GM18517 (cell line): ENCODE data around the gene SLC12A2.

Experiments
- ATAC-seq: cut with Tn5 transposase; IDR thresholded peaks from one replicate; pipeline ENCODE4 v1.9.1; 2021; ENCODE audit warnings: mild to moderate bottlenecking, moderate library complexity; ENCODE audit not compliant: unreplicated experiment

Gene SLC12A2

DNA sequence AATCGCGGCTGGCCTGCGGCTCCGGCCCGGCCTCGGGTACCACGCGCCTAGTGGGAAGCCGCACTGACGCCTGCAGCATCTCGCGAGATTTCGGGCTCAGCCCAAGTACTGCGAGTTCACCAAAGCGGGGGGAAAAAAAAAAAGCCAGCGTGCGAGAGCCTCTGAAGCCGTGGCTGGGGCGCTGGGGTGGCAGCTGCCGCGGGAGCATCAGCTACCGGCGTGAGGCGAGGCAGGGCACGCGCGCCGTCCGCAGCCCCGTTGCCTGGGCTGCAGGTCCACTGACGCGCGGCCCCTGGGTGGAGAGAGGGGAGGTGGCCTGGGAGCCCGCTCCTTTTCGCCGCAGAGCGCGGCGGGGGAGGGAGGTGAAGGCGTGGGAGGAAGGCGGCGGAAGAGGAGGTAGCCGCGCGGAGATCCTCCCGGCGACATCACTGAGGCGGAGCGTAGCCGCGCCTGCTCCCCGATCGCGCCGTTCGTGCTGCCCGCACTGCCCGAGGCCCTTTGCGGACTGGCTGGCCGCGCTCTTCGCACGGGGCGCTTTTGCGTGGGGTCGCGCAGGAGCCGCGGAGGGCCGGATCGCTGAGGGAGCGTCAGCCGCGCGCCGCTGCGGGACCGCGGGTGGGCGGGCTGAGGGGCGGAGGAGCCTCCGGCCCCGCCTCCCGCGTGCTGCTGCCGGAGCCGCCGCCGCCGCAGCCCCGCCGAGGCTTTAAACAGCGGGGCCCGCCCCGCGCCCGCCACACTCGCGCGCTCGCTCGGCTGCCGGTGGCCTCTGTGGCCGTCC is at the start of gene SLC12A2:
Gene SLC12A2, plus strand, starts transcription at position 734 of the 778 bp plus-strand sequence. CDS start 189 bp downstream, outside the sequence.
- ATAC-seq = peak; percentile 58

DNA sequence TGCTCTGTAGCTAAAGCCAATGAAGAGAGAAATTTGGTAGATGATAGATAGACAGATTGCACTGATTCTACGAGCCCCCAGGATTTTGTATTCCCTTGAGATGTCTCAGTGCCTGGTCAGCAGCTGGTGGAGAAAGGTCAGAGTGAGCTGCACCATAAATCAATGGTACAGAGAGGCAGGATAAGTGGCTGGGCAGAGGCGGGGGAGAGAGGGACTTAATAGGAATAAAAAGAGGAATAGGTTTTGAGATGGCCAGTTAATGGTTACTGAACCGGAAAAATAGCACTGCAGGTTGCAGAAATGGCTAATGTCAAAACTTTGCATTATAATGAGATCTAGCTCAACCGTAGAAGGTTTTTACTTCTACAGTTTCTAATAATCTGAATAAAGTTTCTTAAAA is 47.9 kb upstream of the SLC12A2 start:
- no peak for ATAC-seq

DNA sequence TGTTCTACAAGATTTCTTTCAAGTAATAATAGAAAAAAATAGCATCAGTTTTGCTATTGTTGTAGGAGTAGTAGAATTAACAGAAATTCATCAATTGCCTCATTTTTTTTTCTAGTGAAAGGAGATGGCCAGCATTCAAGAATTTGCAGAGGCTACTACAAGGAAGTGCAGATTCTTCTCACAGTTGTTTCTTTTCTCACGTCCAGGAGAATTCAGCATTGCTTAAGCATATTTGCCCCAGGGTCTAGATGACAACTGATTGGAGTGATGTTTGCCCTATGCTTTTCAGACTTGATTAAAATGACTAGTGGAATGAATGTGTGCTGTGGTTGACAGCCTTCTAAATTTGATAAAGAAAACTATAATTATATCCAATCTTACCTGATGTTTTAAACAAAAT is 46.6 kb upstream of the SLC12A2 start:
- no peak for ATAC-seq

DNA sequence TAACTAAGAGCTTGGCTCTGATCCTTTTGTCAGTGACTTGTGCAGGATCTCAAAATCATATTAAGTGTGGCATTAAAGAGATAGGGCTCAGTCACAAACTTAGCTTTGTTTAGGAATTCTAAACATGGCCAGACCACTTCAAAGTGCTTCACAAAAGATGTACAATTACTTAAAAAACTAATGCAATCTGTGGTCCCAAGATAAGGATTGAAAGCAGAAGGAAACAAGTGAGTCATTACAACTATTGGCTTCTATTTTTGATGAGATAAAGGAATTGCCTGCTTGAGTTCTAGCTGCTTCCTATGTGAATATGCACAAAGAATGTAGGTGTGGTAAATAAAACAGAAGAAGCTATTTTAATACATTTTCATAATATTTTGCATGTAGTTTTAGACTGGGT is 44.9 kb upstream of the SLC12A2 start:
- no peak for ATAC-seq

DNA sequence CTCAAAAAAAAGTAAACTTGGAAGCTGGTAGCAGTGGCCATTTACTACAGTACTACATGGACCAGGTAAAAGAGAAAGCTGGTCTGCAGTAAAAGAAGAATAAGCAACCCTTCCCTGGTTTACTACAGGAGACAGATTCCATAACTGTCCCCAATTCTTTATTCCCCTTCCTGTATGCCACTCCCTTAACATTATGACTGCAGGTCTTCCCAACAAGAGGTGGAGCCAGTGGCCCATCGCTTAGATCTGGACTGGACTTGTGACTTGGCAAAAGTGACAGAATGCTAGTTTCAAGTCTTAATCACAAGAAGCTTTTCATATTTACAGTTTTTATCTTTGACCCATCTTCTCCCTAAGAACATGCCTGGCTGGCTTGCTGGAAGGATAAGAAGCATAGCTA is 42.6 kb upstream of the SLC12A2 start:
- no peak for ATAC-seq

DNA sequence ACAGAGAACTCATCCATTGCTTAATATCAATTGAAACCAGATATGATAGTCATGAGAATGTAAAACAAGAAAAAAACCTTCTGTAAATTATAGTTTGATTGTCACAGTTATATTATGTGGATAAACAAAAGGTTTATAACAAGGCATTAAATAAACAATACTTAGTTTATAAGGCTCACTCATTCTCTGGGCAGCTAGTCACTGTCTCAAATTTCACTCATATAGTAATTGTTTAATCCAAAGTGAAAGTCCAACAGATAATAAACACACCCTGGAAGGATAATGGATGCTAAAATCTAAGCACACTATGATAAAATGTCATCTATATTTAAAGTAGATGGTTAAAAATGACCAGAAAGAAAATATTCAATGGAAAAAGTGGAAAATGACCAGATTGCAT is 30.8 kb upstream of the SLC12A2 start:
- ATAC-seq = no peak

DNA sequence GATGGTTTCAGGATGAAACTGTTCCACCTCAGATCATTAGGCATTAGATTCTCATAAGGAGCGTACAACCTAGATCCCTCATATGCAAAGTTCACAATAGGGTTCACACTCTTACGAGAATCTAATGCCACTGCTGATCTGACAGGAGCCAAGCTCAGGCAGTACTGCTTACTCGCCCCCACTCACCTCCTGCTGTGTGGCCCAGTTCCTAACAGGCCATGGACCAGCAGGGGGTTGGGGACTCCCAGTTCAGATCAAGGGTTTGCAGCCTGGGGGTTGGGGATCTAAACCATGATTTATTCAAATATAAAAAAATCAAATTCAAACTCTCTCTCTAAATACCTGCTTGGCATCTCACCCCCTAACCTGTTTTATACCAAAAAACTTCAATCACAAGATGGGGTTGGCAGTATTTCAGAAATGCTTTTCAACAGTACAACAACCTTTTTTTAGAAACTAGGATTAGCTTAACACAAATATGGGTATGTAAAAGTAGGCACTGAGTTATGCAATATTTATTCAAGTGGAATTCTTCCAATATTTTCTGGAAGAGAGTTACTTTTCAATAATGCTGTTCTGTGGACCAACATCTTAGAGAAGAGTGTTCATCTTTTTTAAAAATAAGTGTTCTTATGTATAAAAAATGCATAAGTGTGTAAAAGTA is 30.1 kb upstream of the SLC12A2 start:
- no peak for ATAC-seq

DNA sequence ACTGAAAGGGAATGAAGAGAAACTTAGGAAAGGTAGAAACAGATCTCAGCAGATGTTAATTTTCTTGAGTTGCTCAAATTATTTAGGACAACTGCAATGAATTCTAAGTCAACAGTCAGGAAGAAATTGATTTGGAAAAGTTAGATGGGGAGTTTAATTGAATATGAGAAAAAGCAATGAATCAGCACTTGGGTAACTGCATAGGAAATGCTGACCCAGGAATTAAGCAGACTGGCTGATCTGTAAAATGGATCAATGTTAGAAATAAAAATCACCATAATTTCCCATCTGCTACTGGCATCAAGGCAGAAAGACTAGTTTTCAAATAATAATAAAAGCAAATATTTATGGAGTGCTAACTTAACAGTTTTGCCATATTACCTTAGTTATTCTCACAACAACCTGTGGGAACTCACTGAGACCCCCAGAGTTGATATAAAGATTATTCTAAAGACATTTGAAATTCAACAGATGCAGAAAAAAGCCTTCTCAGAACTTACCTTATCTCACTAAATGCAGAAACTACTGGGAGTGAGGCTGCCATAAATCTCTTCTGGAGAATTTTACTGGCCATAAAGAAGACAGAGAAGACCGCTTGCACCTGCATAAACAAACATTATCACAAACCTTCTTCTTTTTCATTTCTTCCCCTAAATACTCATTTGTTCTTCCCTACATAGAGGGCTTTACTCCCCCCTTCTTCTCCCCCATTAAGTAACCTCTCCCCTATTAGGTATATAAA is 22.8 kb upstream of the SLC12A2 start:
- ATAC-seq = no peak

DNA sequence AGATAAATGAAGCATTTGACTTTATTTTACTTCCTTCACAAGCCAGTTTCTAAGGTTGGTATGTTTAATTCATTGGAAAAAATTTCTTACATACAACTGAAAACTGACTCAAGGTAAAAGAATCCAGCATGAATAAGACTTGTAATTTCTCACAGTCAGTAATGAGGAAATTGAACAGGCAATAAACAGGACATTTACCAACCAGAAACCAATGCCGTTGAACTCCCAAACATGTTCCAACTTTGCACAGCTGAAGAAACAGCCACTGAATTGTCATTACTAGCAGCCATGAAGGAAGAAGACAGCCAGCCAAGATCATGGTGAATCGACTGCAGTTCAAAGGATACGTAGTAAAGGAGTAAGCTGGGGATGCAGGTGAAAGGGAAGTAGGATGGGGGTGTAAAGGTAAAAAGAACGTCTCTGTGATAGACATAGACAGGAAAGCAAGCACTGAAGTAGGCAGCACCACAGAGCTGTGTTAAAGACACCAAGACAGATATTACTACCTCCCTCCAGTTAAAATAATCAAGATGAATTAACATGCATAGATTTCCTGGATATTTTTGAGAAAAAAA is 21.3 kb upstream of the SLC12A2 start:
- no peak for ATAC-seq

DNA sequence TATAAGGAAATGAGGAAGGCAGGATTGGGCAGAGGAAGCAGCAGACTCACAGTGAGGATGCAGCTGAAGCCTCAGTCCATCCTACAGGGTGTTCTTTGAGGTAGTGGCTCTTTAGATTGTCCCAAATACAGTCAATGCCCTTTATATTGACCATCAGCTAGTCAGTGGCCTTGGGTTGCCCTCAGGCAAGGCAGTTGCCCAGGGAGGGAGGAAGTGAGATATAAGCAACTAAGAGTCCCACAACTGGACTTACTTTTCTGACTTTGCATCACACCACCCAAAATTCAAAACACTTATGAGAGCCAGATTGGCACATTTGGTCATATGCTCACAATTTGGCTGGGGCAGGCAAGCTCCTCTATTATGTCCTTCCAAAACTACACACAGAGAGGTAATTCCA is 9.4 kb upstream of the SLC12A2 start:
- no peak for ATAC-seq

DNA sequence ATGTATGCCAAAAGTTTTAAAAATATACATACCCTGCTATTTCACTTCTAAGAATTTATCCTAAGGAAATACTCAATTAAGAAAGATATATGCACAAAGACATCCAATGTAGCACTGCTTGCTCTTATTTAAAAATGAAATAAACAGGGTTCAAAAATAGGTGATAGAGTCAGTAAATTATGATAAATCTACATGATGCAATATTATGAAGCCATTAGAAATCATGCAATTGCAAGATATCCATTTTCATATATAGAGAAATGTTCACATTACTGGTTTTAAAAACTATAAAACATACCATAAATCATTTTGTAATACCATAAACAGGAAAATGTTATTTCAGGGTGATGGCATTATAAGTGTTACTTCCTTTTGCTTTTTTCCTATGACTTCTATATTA is 8.6 kb upstream of the SLC12A2 start:
- ATAC-seq = no peak

DNA sequence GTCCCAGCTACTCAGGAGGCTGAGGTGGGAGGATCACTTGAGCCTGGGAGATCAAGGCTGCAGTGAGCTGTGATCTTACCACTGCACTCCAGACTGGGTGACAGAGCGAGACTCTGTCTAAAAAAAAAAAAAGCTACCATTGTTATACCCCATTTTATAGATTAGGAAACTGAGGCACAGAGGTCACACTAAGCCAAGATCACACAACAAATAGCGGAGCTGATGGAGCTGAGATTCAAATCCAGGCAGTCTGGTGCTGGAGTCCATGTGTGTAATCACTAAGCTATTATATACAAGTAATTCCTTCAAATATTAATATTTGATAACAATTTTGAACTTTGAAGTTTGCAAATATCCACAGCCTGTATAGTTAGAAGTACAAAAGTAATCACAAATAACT is 6.0 kb upstream of the SLC12A2 start:
- ATAC-seq = no peak

DNA sequence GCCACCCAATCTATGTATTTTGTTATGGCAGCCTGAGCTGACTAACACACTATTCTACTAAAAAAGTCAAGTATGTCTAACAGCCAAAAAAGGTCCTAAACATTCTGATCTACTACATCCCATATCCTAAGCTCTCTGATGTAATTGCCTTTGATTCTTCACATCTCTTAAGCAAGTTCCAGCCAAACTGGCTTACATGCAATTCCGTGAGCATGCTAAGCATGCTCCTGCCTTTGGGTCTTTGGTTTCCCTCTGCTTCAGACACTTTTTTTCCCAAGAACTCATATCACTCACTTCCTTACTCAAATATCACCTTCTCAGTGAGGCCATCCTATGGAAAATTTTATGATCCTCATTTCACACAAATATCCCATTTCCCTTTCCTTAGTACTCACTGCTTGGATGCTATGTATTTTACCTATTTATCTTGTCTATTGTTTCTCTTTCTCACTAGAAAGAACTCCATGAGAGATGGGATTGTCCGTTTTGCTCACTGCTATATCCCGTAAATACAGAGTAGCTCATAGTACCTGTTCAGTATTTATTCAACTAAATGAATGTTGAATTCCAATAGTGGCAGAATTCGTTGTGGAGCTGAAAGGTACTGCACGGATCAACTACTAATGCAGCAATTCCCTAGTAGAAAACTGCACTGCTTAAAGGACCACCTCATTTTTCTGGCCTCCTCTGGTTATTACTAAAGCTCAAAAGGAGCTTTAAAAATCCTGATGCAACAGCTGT is 2.3 kb upstream of the SLC12A2 start:
- no peak for ATAC-seq

DNA sequence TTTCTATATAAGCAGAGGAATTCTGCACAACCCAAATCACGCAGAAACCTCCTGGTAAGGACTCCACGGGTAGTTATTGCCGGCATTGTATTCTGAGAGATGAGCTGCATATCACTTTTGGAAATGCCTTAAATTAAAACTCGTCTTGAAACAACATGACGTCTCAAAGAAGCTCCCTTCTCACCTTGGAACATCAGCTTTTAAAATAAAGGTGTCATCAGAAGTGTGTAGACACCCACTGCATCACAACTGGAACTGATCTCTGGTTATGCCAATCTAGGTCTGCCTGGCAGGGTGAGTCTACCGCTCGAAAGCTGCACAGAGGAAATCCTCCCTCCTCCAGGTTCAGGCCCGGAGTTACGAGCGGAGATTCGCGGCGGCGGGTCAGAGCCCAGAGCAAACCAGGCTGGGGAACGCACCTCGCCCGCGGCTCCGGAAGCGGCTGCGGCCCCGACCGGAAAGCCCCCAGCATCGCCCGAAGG is 974 bp upstream of the SLC12A2 start:
- peak; percentile 18 for ATAC-seq

DNA sequence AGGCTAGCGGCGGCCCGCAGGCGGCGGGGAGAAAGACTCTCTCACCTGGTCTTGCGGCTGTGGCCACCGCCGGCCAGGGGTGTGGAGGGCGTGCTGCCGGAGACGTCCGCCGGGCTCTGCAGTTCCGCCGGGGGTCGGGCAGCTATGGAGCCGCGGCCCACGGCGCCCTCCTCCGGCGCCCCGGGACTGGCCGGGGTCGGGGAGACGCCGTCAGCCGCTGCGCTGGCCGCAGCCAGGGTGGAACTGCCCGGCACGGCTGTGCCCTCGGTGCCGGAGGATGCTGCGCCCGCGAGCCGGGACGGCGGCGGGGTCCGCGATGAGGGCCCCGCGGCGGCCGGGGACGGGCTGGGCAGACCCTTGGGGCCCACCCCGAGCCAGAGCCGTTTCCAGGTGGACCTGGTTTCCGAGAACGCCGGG is 253 bp downstream of the SLC12A2 start:
- ATAC-seq = peak; percentile 32

DNA sequence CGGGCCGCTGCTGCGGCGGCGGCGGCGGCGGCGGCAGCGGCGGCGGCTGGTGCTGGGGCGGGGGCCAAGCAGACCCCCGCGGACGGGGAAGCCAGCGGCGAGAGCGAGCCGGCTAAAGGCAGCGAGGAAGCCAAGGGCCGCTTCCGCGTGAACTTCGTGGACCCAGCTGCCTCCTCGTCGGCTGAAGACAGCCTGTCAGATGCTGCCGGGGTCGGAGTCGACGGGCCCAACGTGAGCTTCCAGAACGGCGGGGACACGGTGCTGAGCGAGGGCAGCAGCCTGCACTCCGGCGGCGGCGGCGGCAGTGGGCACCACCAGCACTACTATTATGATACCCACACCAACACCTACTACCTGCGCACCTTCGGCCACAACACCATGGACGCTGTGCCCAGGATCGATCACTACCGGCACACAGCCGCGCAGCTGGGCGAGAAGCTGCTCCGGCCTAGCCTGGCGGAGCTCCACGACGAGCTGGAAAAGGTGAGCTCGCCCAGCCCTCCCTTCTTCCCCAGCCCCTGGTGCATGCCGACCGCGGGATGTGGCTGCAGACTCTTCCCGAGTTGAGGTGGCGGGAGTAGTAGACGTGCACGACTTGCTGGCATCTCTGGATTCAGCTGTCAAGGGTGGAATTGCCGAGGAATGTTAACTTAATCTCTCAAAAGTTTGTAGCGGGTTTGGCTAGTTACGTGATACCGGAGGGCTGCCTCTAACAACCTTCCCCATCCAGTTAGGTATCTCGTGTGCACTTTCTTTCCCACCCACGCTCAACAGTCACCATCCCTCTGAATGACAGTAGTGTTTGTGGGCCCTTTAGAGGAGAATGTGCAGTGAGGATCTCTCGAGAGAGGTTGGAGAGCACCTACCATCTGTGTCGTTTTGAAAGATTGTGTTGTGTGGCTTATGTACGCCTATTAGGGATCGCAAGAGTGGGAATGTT is 932 bp downstream of the SLC12A2 start:
- peak; percentile 35 for ATAC-seq

DNA sequence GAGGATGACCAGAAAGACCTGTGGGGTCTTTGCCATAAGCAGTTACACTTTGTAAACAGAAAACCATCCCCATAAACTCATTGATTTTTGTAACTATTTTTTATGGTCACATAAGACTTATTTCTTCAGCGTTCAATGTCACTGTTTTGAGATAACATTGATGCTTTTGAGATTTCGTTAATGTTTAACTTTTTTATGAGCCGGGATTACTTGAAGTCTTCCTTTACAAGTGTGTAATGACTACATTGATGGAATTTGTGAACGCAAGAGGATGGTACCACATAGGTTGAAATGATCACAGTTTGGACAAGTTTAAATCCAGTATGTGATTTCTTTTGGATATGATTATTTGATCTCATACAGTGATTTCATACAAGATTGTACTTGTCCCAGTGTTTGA is 1.8 kb downstream of the SLC12A2 start:
- no peak for ATAC-seq

DNA sequence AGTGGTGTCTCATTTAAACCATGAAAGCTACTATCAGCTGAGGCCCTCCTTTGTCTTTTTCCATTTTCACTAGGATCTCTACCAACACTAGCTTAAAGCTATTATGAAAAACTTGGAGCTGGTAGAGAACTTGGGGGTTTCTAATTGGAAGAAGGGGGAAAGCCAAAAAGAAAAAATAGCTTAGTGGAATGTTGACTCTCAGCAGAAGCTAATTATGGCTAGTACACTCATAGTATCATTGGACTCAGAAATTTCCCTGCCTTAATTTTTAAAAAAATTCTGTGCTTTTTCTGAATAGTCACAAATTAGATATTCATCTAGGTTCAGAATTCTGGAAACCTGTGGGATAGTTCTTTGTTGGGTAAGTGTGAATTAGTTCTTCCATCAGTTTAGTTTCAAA is 8.0 kb downstream of the SLC12A2 start:
- no peak for ATAC-seq

DNA sequence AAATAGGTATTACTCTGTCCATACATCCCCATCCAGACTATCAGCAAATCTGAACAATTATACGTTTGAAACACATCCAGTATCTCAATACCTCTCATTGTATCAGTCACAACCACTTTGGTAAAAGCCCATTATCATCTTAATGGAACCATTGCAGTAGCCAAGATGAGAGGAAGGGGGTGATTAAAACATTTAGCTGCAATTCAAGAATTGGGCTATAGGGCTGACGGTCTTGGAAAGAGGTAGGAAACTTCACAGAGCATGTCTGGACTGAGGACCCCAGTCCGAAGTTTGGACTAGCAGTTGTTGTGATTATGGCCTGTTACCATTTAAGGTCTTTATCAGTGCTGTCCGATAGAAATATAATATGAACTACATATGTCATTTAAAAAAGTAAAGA is 8.6 kb downstream of the SLC12A2 start:
- ATAC-seq = no peak

DNA sequence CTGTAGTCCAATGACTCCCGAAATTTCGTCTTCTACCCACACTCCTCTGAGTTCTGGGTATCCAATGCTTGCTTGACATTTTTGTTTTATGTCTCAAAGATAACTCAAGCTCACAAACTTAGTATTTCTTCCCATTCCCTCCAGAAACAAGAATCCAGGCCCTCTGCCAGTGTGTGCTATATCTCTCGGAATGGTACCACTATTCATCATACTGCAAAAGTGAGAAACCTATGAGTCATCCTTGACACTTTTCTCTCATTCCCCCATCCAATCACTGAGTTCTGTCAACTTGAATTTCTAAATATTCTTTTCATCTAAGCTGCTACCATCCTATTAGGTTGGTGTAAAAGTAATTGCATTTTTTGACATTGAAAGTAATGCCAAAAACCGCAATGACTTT is 9.8 kb downstream of the SLC12A2 start:
- ATAC-seq = no peak
